H1 (cell line): ENCODE measurements around the gene C12orf75. TPM values are rescaled to one million over a fixed set of nuclear protein-coding genes. Genes with fewer than 3 reads are reported as not detected.

ENCODE experiments used
- CTCF ChIA-PET: fragments of 300-600 bp; sonication (Branson Sonifier 250); formaldehyde crosslinking; loops from one replicate; lab custom pipeline; 2021; ENCODE audit not compliant: partially characterized antibody; lab: Charles Lee
- POLR2A ChIA-PET: fragments of 300-600 bp; sonication (Branson Sonifier 250); formaldehyde crosslinking; loops from one replicate; lab custom pipeline; 2021; ENCODE audit warnings: inconsistent platforms; ENCODE audit not compliant: partially characterized antibody; lab: Charles Lee
- DNase-seq, 2 experiments: peaks; one replicate each; pipeline versions ENCODE4 v3.0.0 to v3.0.0-alpha.2; 2010 to 2022; ENCODE audit warnings: low spot score in 2 of 2, low read depth in 1 of 2, mixed read lengths in 1 of 2
- FAIRE-seq: peaks from 2 replicates; lab custom pipeline; 2011; peaks lifted over from hg19 to GRCh38; lab: Jason Lieb, UNC
- H2AFZ ChIP-seq: 2 replicates; pipeline ENCODE4 v1.8.1; 2012; ENCODE audit warnings: low read length, inconsistent platforms
- H2AK5ac ChIP-seq: 2 replicates; pipeline ENCODE4 v1.6.1; 2013; ENCODE audit warnings: low read depth, low read length
- H2BK120ac ChIP-seq: replicated peaks from 2 replicates; pipeline ENCODE3; 2013; ENCODE audit warnings: low read depth, low read length, inconsistent platforms
- H2BK12ac ChIP-seq: 2 replicates; pipeline ENCODE4 v1.6.1; 2013; ENCODE audit warnings: low read depth, low read length
- H2BK15ac ChIP-seq: 2 replicates; pipeline ENCODE4 v1.6.1; 2013; ENCODE audit warnings: low read length
- H2BK20ac ChIP-seq: 2 replicates; pipeline ENCODE4 v1.6.1; 2013; ENCODE audit warnings: low read length
- H2BK5ac ChIP-seq: 2 replicates; pipeline ENCODE4 v1.6.1; 2013; ENCODE audit warnings: low read depth, low read length
- H3K14ac ChIP-seq: 2 replicates; pipeline ENCODE4 v1.6.1; 2013; ENCODE audit warnings: inconsistent platforms; ENCODE audit not compliant: insufficient read length
- H3K18ac ChIP-seq: 2 replicates; pipeline ENCODE4 v1.6.1; 2013; ENCODE audit warnings: low read length; ENCODE audit errors: extremely low read depth
- H3K23ac ChIP-seq: 2 replicates; pipeline ENCODE4 v1.6.1; 2013; ENCODE audit warnings: inconsistent platforms; ENCODE audit not compliant: insufficient read length
- H3K23me2 ChIP-seq: 2 replicates; pipeline ENCODE4 v1.6.1; 2013; ENCODE audit warnings: low read depth, low read length
- H3K27ac ChIP-seq: 2 replicates; pipeline ENCODE4 v1.6.1; 2011; ENCODE audit warnings: low read depth, low read length, inconsistent platforms
- H3K27me3 ChIP-seq, 4 experiments: replicated peaks in 1 of 4; 1 replicate in 1 of 4; 2 replicates in 3 of 4; pipeline versions ENCODE4 v1.6.1 to v1.8.1; 2011 to 2013; ENCODE audit warnings: low read length in 3 of 4, mild to moderate bottlenecking in 3 of 4, inconsistent platforms in 2 of 4, mixed read lengths in 2 of 4, moderate library complexity in 1 of 4; ENCODE audit not compliant: control insufficient read depth in 3 of 4, insufficient read depth in 3 of 4; ENCODE audit errors: extremely low read depth in 1 of 4
- H3K36me3 ChIP-seq, 4 experiments: 2 replicates each; pipeline versions ENCODE4 v1.6.1 to v1.8.1; 2011 to 2013; ENCODE audit warnings: mild to moderate bottlenecking in 4 of 4, low read length in 3 of 4, moderate library complexity in 2 of 4, control low read depth in 1 of 4, inconsistent platforms in 1 of 4; ENCODE audit not compliant: insufficient read depth in 4 of 4, control insufficient read depth in 2 of 4
- H3K4ac ChIP-seq: replicated peaks from 2 replicates; pipeline ENCODE3; 2013; ENCODE audit warnings: low read length, low read depth, mixed read lengths, inconsistent platforms; ENCODE audit not compliant: insufficient read length
- H3K4me1 ChIP-seq, 4 experiments: replicated peaks in 1 of 4; 1 replicate in 1 of 4; 2 replicates in 3 of 4; pipeline versions ENCODE4 v1.6.1 to v1.8.1; 2011 to 2013; ENCODE audit warnings: low read length in 3 of 4, inconsistent platforms in 2 of 4, mixed read lengths in 1 of 4; ENCODE audit not compliant: insufficient read depth in 4 of 4, control insufficient read depth in 3 of 4
- H3K4me2 ChIP-seq, 2 experiments: 2 replicates each; pipeline versions ENCODE4 v1.6.1 to v1.8.1; 2011 to 2013; ENCODE audit warnings: low read depth in 2 of 2, low read length in 2 of 2, control low read depth in 1 of 2, inconsistent platforms in 1 of 2, mild to moderate bottlenecking in 1 of 2; ENCODE audit not compliant: insufficient read depth in 1 of 2
- H3K4me3 ChIP-seq, 4 experiments: fragments of 200-600, 300-600 bp in 1 of 4; sonication (generic), shearing (Covaris generic), sonication (Bioruptor Twin) in 1 of 4; 2 replicates each; pipeline versions ENCODE4 v1.5.1 to v1.8.1; 2011 to 2016; ENCODE audit warnings: low read length in 4 of 4, low read depth in 3 of 4, control low read depth in 2 of 4, inconsistent platforms in 2 of 4, mild to moderate bottlenecking in 2 of 4, mixed read lengths in 1 of 4, moderate library complexity in 1 of 4; ENCODE audit not compliant: insufficient read depth in 2 of 4; ENCODE audit errors: extremely low read depth in 1 of 4
- H3K56ac ChIP-seq: replicated peaks from 2 replicates; pipeline ENCODE3; 2013; ENCODE audit warnings: low read depth, mild to moderate bottlenecking, mixed read lengths, low read length, inconsistent platforms; ENCODE audit not compliant: insufficient read length
- H3K79me1 ChIP-seq: 2 replicates; pipeline ENCODE4 v1.6.1; 2013; ENCODE audit warnings: low read depth, low read length, control low read depth
- H3K79me2 ChIP-seq, 2 experiments: 2 replicates each; pipeline versions ENCODE4 v1.6.1 to v1.8.1; 2012 to 2013; ENCODE audit warnings: low read length in 2 of 2, mild to moderate bottlenecking in 2 of 2, inconsistent platforms in 1 of 2; ENCODE audit not compliant: insufficient read depth in 2 of 2, control insufficient read depth in 1 of 2
- H3K9ac ChIP-seq, 4 experiments: replicated peaks in 1 of 4; 1 replicate in 1 of 4; 2 replicates in 3 of 4; pipeline versions ENCODE4 v1.6.1 to v1.8.1; 2011 to 2013; ENCODE audit warnings: low read depth in 3 of 4, low read length in 3 of 4, control low read depth in 2 of 4, mild to moderate bottlenecking in 2 of 4, moderate library complexity in 2 of 4, inconsistent platforms in 1 of 4; ENCODE audit errors: extremely low read depth in 1 of 4
- H3K9me3 ChIP-seq, 2 experiments: 2 replicates each; pipeline versions ENCODE4 v1.6.1 to v1.8.1; 2012 to 2013; ENCODE audit warnings: mild to moderate bottlenecking in 2 of 2, moderate library complexity in 2 of 2, control low read depth in 1 of 2, inconsistent platforms in 1 of 2, low read depth in 1 of 2, low read length in 1 of 2, mixed read lengths in 1 of 2; ENCODE audit not compliant: insufficient read depth in 2 of 2
- H4K20me1 ChIP-seq, 2 experiments: replicated peaks in 1 of 2; 2 replicates each; pipeline versions ENCODE3 to v1.8.1; 2011 to 2013; ENCODE audit warnings: inconsistent platforms in 2 of 2, low read length in 2 of 2, mild to moderate bottlenecking in 1 of 2; ENCODE audit not compliant: insufficient read depth in 2 of 2, control insufficient read depth in 1 of 2
- H4K5ac ChIP-seq: 2 replicates; pipeline ENCODE4 v1.6.1; 2013; ENCODE audit warnings: low read length, low read depth, mixed read lengths, inconsistent platforms; ENCODE audit not compliant: insufficient read length
- H4K8ac ChIP-seq: 2 replicates; pipeline ENCODE4 v1.8.0; 2013; ENCODE audit warnings: mild to moderate bottlenecking, moderate library complexity, low read length, inconsistent platforms; ENCODE audit not compliant: insufficient read depth; ENCODE audit errors: extremely low read depth
- H4K91ac ChIP-seq: replicated peaks from 2 replicates; pipeline ENCODE3; 2013; ENCODE audit warnings: low read length, mixed read lengths, inconsistent platforms; ENCODE audit not compliant: insufficient read length
- CTCF ChIP-seq, 3 experiments: IDR thresholded peaks; 1 replicate in 2 of 3; 2 replicates in 1 of 3; pipeline versions ENCODE4 v1.5.1 to v1.6.1; 2011; ENCODE audit warnings: low read length in 3 of 3, mild to moderate bottlenecking in 3 of 3, inconsistent platforms in 2 of 3, low read depth in 1 of 3, moderate library complexity in 1 of 3; ENCODE audit not compliant: insufficient read depth in 1 of 3; ENCODE audit errors: control extremely low read depth in 1 of 3
- FOSL1 ChIP-seq: IDR thresholded peaks from 2 replicates; pipeline ENCODE4 v1.6.1; 2011; ENCODE audit warnings: mild to moderate bottlenecking, low read depth, low read length, moderate library complexity; ENCODE audit not compliant: insufficient read depth
- KDM4A ChIP-seq: IDR thresholded peaks from one replicate; pipeline ENCODE4 v1.7.1; 2012; ENCODE audit warnings: low read depth, mild to moderate bottlenecking, moderate library complexity, low read length, inconsistent platforms; ENCODE audit not compliant: severe bottlenecking
- RAD21 ChIP-seq, 2 experiments: IDR thresholded peaks in 1 of 2; conservative IDR thresholded peaks in 1 of 2; 2 replicates each; pipeline ENCODE4 v1.6.1; 2011; ENCODE audit warnings: low read depth in 2 of 2, low read length in 2 of 2, improper control_type of control experiment in 1 of 2, inconsistent platforms in 1 of 2, mild to moderate bottlenecking in 1 of 2, moderate library complexity in 1 of 2
- RBBP5 ChIP-seq: IDR thresholded peaks from 2 replicates; pipeline ENCODE4 v1.7.1; 2012; ENCODE audit warnings: low read depth, mild to moderate bottlenecking, inconsistent platforms, low read length, moderate library complexity, borderline replicate concordance
- WGBS, 2 experiments: shearing (Covaris generic) in 1 of 2; methylation state at CpG; one replicate each; pipeline versions ENCODE4 v1.1.6 to v1.1.7; 2013 to 2015; ENCODE audit warnings: low lambda C conversion rate in 2 of 2, mixed read lengths in 2 of 2, inconsistent platforms in 1 of 2, low coverage in 1 of 2, missing lambda C conversion rate in 1 of 2; ENCODE audit not compliant: insufficient replicate concordance in 2 of 2, insufficient coverage in 1 of 2, insufficient read length in 1 of 2; ENCODE audit errors: extremely low coverage in 1 of 2, missing lambda C conversion rate in 1 of 2; 5-methylcytosine and 5-hydroxymethylcytosine counted together
- polyA plus RNA-seq, 7 experiments: library from polyadenylated mRNA; depleted of rRNA in 3 of 7; stranded (reverse) in 5 of 7; unstranded in 2 of 7; fragments of >200 nt in 5 of 7; fragments of 200-250 nt in 2 of 7; gene quantifications; 1 replicate in 5 of 7; 2 replicates in 1 of 7; 4 replicates in 1 of 7; pipeline versions ENCODE4 v1.2.1 to v1.2.3, GENCODE V29; 2011 to 2013; ENCODE audit warnings: missing spikeins in 2 of 7, mixed read lengths in 2 of 7
- total RNA-seq: library from RNA; stranded (reverse); fragmentation: NEBNext Ultra II Directional; extraction: Animal tissue kit (Norgen Biotek cat#: 25700); gene quantifications from 2 replicates; pipeline ENCODE4 v1.2.1, GENCODE V29; 2021

C12orf75 gene
- total and polyA plus RNA-seq, 2 of the 8 experiments (the other 6 are each of a cell fraction or from before 2014, with no cell fraction given): 26.4 to 41.2 TPM

GRCh38 chr12:105321125-105321524 is 9.4 kb upstream of the C12orf75 start:
- FAIRE-seq: no peak
- Histone ChIP-seq H3K23ac (no peak overlapping the region), H4K20me1 (no peaks in the 10 kb centered on the region), H2BK12ac (no peak overlapping the region), H4K8ac (no peak overlapping the region), H3K79me1 (no peaks in the 10 kb centered on the region), H2BK15ac (no peak overlapping the region), H3K18ac (no peak overlapping the region), H2AFZ (no peak overlapping the region), H3K9me3 (no peaks in the 10 kb centered on the region), H3K14ac (no peak overlapping the region), H2BK20ac (no peak overlapping the region), H3K4me1 (peaks cover 0 to 2% (median 0%) of the 10 kb centered on the region in 4 experiments; a peak in 1 of 7 replicates), H4K91ac (no peak overlapping the region), H2AK5ac (no peak overlapping the region), H2BK5ac (no peak overlapping the region), H3K27ac (no peak overlapping the region), H3K9ac (no peak overlapping the region), H3K4ac (no peak overlapping the region), H3K36me3 (no peaks in the 10 kb centered on the region), H2BK120ac (no peak overlapping the region), H3K56ac (no peak overlapping the region), H3K4me3 (no peak overlapping the region), H3K23me2 (no peaks in the 10 kb centered on the region), H3K79me2 (no peaks in the 10 kb centered on the region), H3K27me3 (no peaks in the 10 kb centered on the region), H3K4me2 (no peak overlapping the region), H4K5ac (no peak overlapping the region)
- POLR2A ChIA-PET: interaction anchor here (1.2 kb wide), 1 partner anchor 24 kb away, joined by 4 read pairs; no protein-coding TSS in a partner anchor
- WGBS, 2 experiments: 76% methylated on average over 2 of the region's 2 CpGs; no CpG with 5 or more reads in 1 of the 2 experiments
- DNase-seq: no peak
- TF ChIP-seq KDM4A (no peak), RBBP5 (no peak), RAD21 (IDR thresholded peaks at IDR 0.05 in 1 of 2, conservative IDR thresholded peaks at IDR 0.05 in 1 of 2; ENCODE audit: low read depth in 2 of 2, low read length in 2 of 2) (peak; percentile 28 to 35; a peak in 3 of 4 replicates), CTCF (IDR thresholded peaks at IDR 0.05; ENCODE audit: control extremely low read depth in 1 of 3, insufficient read depth in 1 of 3, low read depth in 1 of 3, low read length in 3 of 3) (peak in 2 of 3 experiments; percentile 25 to 41; a peak in 2 of 4 replicates), FOSL1 (no peak)
- CTCF ChIA-PET: interaction anchor here (0.8 to 3.9 kb wide), 11 partner anchors 8 to 110 kb away, joined by 3 to 15 read pairs (median 4); no protein-coding TSS in a partner anchor
